ENCODE data around the gene GLE1.

GLE1 gene

GRCh38 chr9:128552153-128552743 lies 47.7 kb downstream of the GLE1 start, which contains the start of gene SPTAN1 (continued):
- no peak for TF ChIP-seq ZNF776 (tag by site-specific recombination; IDR thresholded peaks at IDR 0.05; ENCODE audit: borderline replicate concordance)
- TF ChIP-seq ZBTB26 (tag by site-specific recombination; optimal IDR thresholded peaks at IDR 0.05), result peak; percentile 85
- no peak for TF ChIP-seq ZNF596 (tag by site-specific recombination; IDR thresholded peaks at IDR 0.05)
- peak; percentile 68 for TF ChIP-seq EGR2 (tag by site-specific recombination; IDR thresholded peaks at IDR 0.05; ENCODE audit: low read depth)
- TF ChIP-seq ZBTB44 (tag by site-specific recombination; IDR thresholded peaks at IDR 0.05), result 0 out of 2 replicates have a peak, but pooled peaks have one; percentile 30
- TF ChIP-seq ZNF501 (tag by site-specific recombination; IDR thresholded peaks at IDR 0.05), result no peak
- 0 out of 2 replicates have a peak, but pooled peaks have one; percentile 15 for TF ChIP-seq ZNF639 (tag by site-specific recombination; IDR thresholded peaks at IDR 0.05)
- TF ChIP-seq KLF8 (tag by site-specific recombination; IDR thresholded peaks at IDR 0.05), result 0 out of 2 replicates have a peak, but pooled peaks have one; percentile 80
- no peak for TF ChIP-seq ZNF239 (tag by site-specific recombination; IDR thresholded peaks at IDR 0.05)
- no peak for TF ChIP-seq ZBTB49 (tag by site-specific recombination; IDR thresholded peaks at IDR 0.05; ENCODE audit: low read depth)
- TF ChIP-seq ZNF654 (tag by site-specific recombination; IDR thresholded peaks at IDR 0.05; ENCODE audit: low read depth), result no peak
- TF ChIP-seq TCF7L2 (IDR thresholded peaks at IDR 0.05; ENCODE audit: borderline replicate concordance, low read depth, low read length), result no peak
- peak; percentile 69; the same call in 1 of the 2 replicates for TF ChIP-seq ZNF600 (tag by site-specific recombination; IDR thresholded peaks at IDR 0.05)
- no peak for TF ChIP-seq ZBTB6 (tag by site-specific recombination; IDR thresholded peaks at IDR 0.05)
- no peak for TF ChIP-seq ZNF571 (tag by site-specific recombination; IDR thresholded peaks at IDR 0.05)
- TF ChIP-seq ZNF311 (tag by site-specific recombination; IDR thresholded peaks at IDR 0.05; ENCODE audit: borderline replicate concordance), result no peak
- no peak for TF ChIP-seq ZNF292 (tag by site-specific recombination; IDR thresholded peaks at IDR 0.05; ENCODE audit: borderline replicate concordance, low read depth)
- peak; percentile 78 for TF ChIP-seq KLF17 (tag by site-specific recombination; IDR thresholded peaks at IDR 0.05)
- TF ChIP-seq GLI2 (tag by site-specific recombination; IDR thresholded peaks at IDR 0.05; ENCODE audit: borderline replicate concordance, low read depth), result no peak
- no peak for TF ChIP-seq ZNF561 (tag by site-specific recombination; IDR thresholded peaks at IDR 0.05; ENCODE audit: borderline replicate concordance)
- TF ChIP-seq ZBTB17 (tag by site-specific recombination; IDR thresholded peaks at IDR 0.05), result peak; percentile 82
- 0 out of 2 replicates have a peak, but pooled peaks have one; percentile 57 for TF ChIP-seq ZSCAN23 (tag by site-specific recombination; IDR thresholded peaks at IDR 0.05)
- TF ChIP-seq ZNF140 (tag by site-specific recombination; IDR thresholded peaks at IDR 0.05), result no peak
- no peak for TF ChIP-seq ZNF792 (tag by site-specific recombination; IDR thresholded peaks at IDR 0.05)
- no peak for TF ChIP-seq PRDM1 (tag by site-specific recombination; IDR thresholded peaks at IDR 0.05)
- no peak for TF ChIP-seq ZFP3 (tag by site-specific recombination; IDR thresholded peaks at IDR 0.05; ENCODE audit: low read depth)
- TF ChIP-seq ZNF768 (tag by site-specific recombination; IDR thresholded peaks at IDR 0.05), result no peak
- no peak for TF ChIP-seq ZBTB1 (tag by site-specific recombination; IDR thresholded peaks at IDR 0.05)
- TF ChIP-seq ZNF785 (tag by site-specific recombination; IDR thresholded peaks at IDR 0.05), result no peak
- no peak for TF ChIP-seq ZNF692 (tag by site-specific recombination; IDR thresholded peaks at IDR 0.05)
- TF ChIP-seq GLIS1 (tag by site-specific recombination; IDR thresholded peaks at IDR 0.05), result 0 out of 2 replicates have a peak, but pooled peaks have one; percentile 59

Measured in HEK293 (cell line).